WTC11 (cell line): Measurements from ENCODE around the gene NSD1. TPM values are rescaled to one million over a fixed set of nuclear protein-coding genes. Genes with fewer than 3 reads are reported as not detected.

Experiments
- ATAC-seq: fragments of 200-7000 bp; cut with Tn5 transposase; 2 replicates; pipeline ENCODE4 v1.10.0; 2021; ENCODE audit warnings: mild to moderate bottlenecking, moderate library complexity
- CTCF ChIA-PET: fragments of 300-600 bp; sonication (Branson Sonifier 250); formaldehyde crosslinking; loops from one replicate; lab custom pipeline; 2021; ENCODE audit warnings: antibody characterized with exemption; lab: Charles Lee
- POLR2A ChIA-PET: fragments of 350-600 bp; sonication (Branson Sonifier 250); formaldehyde crosslinking; loops from one replicate; lab custom pipeline; 2021; ENCODE audit warnings: antibody characterized with exemption; lab: Charles Lee
- DNase-seq: peaks from one replicate; pipeline ENCODE4 v3.0.0; 2021; ENCODE audit warnings: low spot score
- H3K27ac Mint-ChIP-seq: 2 replicates; pipeline ENCODE4 v1.8.0; 2021; ENCODE audit warnings: mixed read lengths
- H3K27me3 Mint-ChIP-seq: 2 replicates; pipeline ENCODE4 v1.8.0; 2021; ENCODE audit warnings: low read depth, mild to moderate bottlenecking, moderate library complexity, mixed read lengths
- H3K36me3 Mint-ChIP-seq: 2 replicates; pipeline ENCODE4 v1.8.0; 2021; ENCODE audit warnings: mixed read lengths
- H3K4me1 Mint-ChIP-seq: 2 replicates; pipeline ENCODE4 v1.8.0; 2022; ENCODE audit warnings: mixed read lengths
- H3K4me3 Mint-ChIP-seq: 2 replicates; pipeline ENCODE4 v1.8.0; 2021; ENCODE audit warnings: mild to moderate bottlenecking, moderate library complexity, mixed read lengths
- H3K9me3 Mint-ChIP-seq: 2 replicates; pipeline ENCODE4 v1.8.0; 2021; ENCODE audit warnings: mixed read lengths
- ATF6 ChIP-seq: sonication (generic); formaldehyde crosslinking; IDR thresholded peaks from 2 replicates; pipeline ENCODE4 v1.8.1; 2023; ENCODE audit warnings: mild to moderate bottlenecking, missing genetic modification reagents
- CREM ChIP-seq: sonication (generic); formaldehyde crosslinking; IDR thresholded peaks from 2 replicates; pipeline ENCODE4 v1.8.1; 2022; ENCODE audit warnings: mild to moderate bottlenecking, missing genetic modification reagents, moderate library complexity
- EMX1 ChIP-seq: fragments of 250-450 bp; sonication (Bioruptor Pico); IDR thresholded peaks from 2 replicates; pipeline ENCODE4 v1.8.0; 2021; ENCODE audit warnings: mild to moderate bottlenecking
- FOXP4 ChIP-seq: sonication (generic); formaldehyde crosslinking; IDR thresholded peaks from 2 replicates; pipeline ENCODE4 v1.8.0; 2022; ENCODE audit warnings: mild to moderate bottlenecking, missing genetic modification reagents
- IRF1 ChIP-seq: sonication (generic); formaldehyde crosslinking; IDR thresholded peaks from 2 replicates; pipeline ENCODE4 v1.8.0; 2023; ENCODE audit warnings: missing genetic modification reagents
- JUN ChIP-seq: sonication (generic); formaldehyde crosslinking; IDR thresholded peaks from 2 replicates; pipeline ENCODE4 v1.8.0; 2023; ENCODE audit warnings: mild to moderate bottlenecking, missing genetic modification reagents
- MLX ChIP-seq: sonication (generic); formaldehyde crosslinking; IDR thresholded peaks from 2 replicates; pipeline ENCODE4 v1.8.1; 2023; ENCODE audit warnings: mild to moderate bottlenecking, missing genetic modification reagents, moderate library complexity
- PRDM15 ChIP-seq: sonication (generic); formaldehyde crosslinking; IDR thresholded peaks from 2 replicates; pipeline ENCODE4 v1.8.0; 2022; ENCODE audit warnings: missing genetic modification reagents
- ZNF317 ChIP-seq: sonication (generic); formaldehyde crosslinking; IDR thresholded peaks from 2 replicates; pipeline ENCODE4 v1.8.1; 2023; ENCODE audit warnings: low read depth, mild to moderate bottlenecking, moderate library complexity, missing genetic modification reagents, borderline replicate concordance
- total RNA-seq: library from RNA; stranded (reverse); gene quantifications from 3 replicates; pipeline ENCODE4 v1.2.3, GENCODE V29; 2021

Gene NSD1
- total RNA-seq, 1 experiment from 2014 or later = 148 TPM

GRCh38 chr5:177314376-177315342 lies 181.1 kb downstream of the NSD1 start (continued):
- TF ChIP-seq FOXP4 (no peak), MLX (CRISPR knock-in tag) (no peak)

GRCh38 chr5:177315411-177315810 lies 181.8 kb downstream of the NSD1 start:
- Mint-ChIP-seq H3K27me3 (no peaks in the 10 kb centered on the region), H3K36me3 (peaks cover 2% of the 10 kb centered on the region; the same call in 1 of the 2 replicates), H3K27ac (no peak overlapping the region), H3K4me1 (peaks cover 22% of the 10 kb centered on the region), H3K9me3 (peaks cover 6% of the 10 kb centered on the region; the same call in 1 of the 2 replicates), H3K4me3 (no peak overlapping the region)
- DNase-seq = no peak
- POLR2A ChIA-PET = no interaction called here
- CTCF ChIA-PET = interaction anchor here (0.6 to 3.8 kb wide), 5 partner anchors 55 to 171 kb away, joined by 4 to 24 read pairs (median 5); no protein-coding TSS in a partner anchor
- TF ChIP-seq PRDM15 (CRISPR knock-in tag) (no peak), ZNF317 (no peak), IRF1 (CRISPR knock-in tag) (no peak), ATF6 (CRISPR knock-in tag) (no peak)
- no peak for ATAC-seq

GRCh38 chr5:177316005-177316404 lies 182.4 kb downstream of the NSD1 start:
- DNase-seq = no peak
- H3K4me1 Mint-ChIP-seq = peaks cover 17% of the 10 kb centered on the region
- no peaks in the 10 kb centered on the region for H3K27me3 Mint-ChIP-seq
- no peak overlapping the region for H3K27ac Mint-ChIP-seq
- no peak overlapping the region for H3K4me3 Mint-ChIP-seq
- ChIA-PET CTCF (interaction anchor here (0.6 to 3.8 kb wide), 10 partner anchors 51 to 177 kb away, joined by 3 to 24 read pairs (median 4); no protein-coding TSS in a partner anchor), POLR2A (no interaction called here)
- H3K9me3 Mint-ChIP-seq = peaks cover 6% of the 10 kb centered on the region; the same call in 1 of the 2 replicates
- H3K36me3 Mint-ChIP-seq = peaks cover 3% of the 10 kb centered on the region
- TF ChIP-seq JUN (CRISPR knock-in tag) = no peak
- no peak for TF ChIP-seq CREM (CRISPR knock-in tag)
- TF ChIP-seq EMX1 = no peak
- no peak for ATAC-seq
